SK-N-SH treated with all-trans-retinoic acid at 6 μM for 48 hours (cell line): ENCODE results near the gene AGT.

Source experiments
- ATAC-seq: fragments of 200-7000 bp; cut with Tn5 transposase; 3 replicates; pipeline ENCODE4 v1.9.1; 2020; ENCODE audit warnings: mild to moderate bottlenecking, moderate library complexity
- ARNTL ChIP-seq: fragments of 450-650 bp; formaldehyde crosslinking; IDR thresholded peaks from 2 replicates; pipeline ENCODE4 v1.5.0; 2020; ENCODE audit warnings: low read depth, mild to moderate bottlenecking, moderate library complexity, borderline replicate concordance
- BACH2 ChIP-seq: fragments of 250-450 bp; sonication (Bioruptor Pico); IDR thresholded peaks from 2 replicates; pipeline ENCODE4 v1.9.0; 2021; ENCODE audit warnings: mild to moderate bottlenecking, borderline replicate concordance
- CSDC2 ChIP-seq: fragments of 250-450 bp; sonication (Bioruptor Pico); IDR thresholded peaks from 2 replicates; pipeline ENCODE4 v1.5.0; 2020; ENCODE audit warnings: mild to moderate bottlenecking, moderate library complexity
- CSRNP3 ChIP-seq: fragments of 250-450 bp; sonication (Bioruptor Pico); IDR thresholded peaks from 2 replicates; pipeline ENCODE4 v1.5.1; 2021; ENCODE audit warnings: mild to moderate bottlenecking, moderate library complexity
- ESRRG ChIP-seq: fragments of 250-450 bp; sonication (Bioruptor Pico); IDR thresholded peaks from 2 replicates; pipeline ENCODE4 v1.6.1; 2021; ENCODE audit warnings: mild to moderate bottlenecking
- GLIS3 ChIP-seq: fragments of 250-450 bp; sonication (Bioruptor Pico); IDR thresholded peaks from 2 replicates; pipeline ENCODE4 v1.5.0; 2020; ENCODE audit warnings: mild to moderate bottlenecking, moderate library complexity
- ISL1 ChIP-seq: fragments of 250-450 bp; sonication (Bioruptor Pico); IDR thresholded peaks from 2 replicates; pipeline ENCODE4 v2.1.2; 2022; ENCODE audit warnings: mild to moderate bottlenecking, moderate library complexity
- OSR1 ChIP-seq: fragments of 250-450 bp; sonication (Bioruptor Pico); IDR thresholded peaks from 2 replicates; pipeline ENCODE4 v1.8.0; 2022; ENCODE audit warnings: moderate library complexity, mild to moderate bottlenecking, inconsistent platforms
- PATZ1 ChIP-seq: fragments of 250-450 bp; sonication (Bioruptor Pico); IDR thresholded peaks from 2 replicates; pipeline ENCODE4 v1.8.0; 2020; ENCODE audit warnings: mild to moderate bottlenecking, moderate library complexity, borderline replicate concordance
- PPARA ChIP-seq: fragments of 250-450 bp; sonication (Bioruptor Pico); IDR thresholded peaks from 2 replicates; pipeline ENCODE4 v1.5.0; 2020; ENCODE audit warnings: mild to moderate bottlenecking, borderline replicate concordance
- RARB ChIP-seq: fragments of 250-450 bp; sonication (Bioruptor Pico); IDR thresholded peaks from 2 replicates; pipeline ENCODE4 v1.8.0; 2021; ENCODE audit warnings: mild to moderate bottlenecking, moderate library complexity
- SNAI2 ChIP-seq: fragments of 250-450 bp; sonication (Bioruptor Pico); IDR thresholded peaks from 2 replicates; pipeline ENCODE4 v1.5.0; 2020; ENCODE audit warnings: mild to moderate bottlenecking, moderate library complexity
- TCF4 ChIP-seq: fragments of 250-450 bp; sonication (Bioruptor Pico); IDR thresholded peaks from 2 replicates; pipeline ENCODE4 v1.8.0; 2021; ENCODE audit warnings: mild to moderate bottlenecking, moderate library complexity, borderline replicate concordance
- TOX ChIP-seq: fragments of 250-450 bp; sonication (Bioruptor Pico); IDR thresholded peaks from 2 replicates; pipeline ENCODE4 v1.8.0; 2021; ENCODE audit warnings: mild to moderate bottlenecking, moderate library complexity, borderline replicate concordance
- TSHZ2 ChIP-seq: fragments of 250-450 bp; sonication (Bioruptor Pico); IDR thresholded peaks from 2 replicates; pipeline ENCODE4 v1.5.0; 2020; ENCODE audit warnings: mild to moderate bottlenecking, moderate library complexity
- ZC3H10 ChIP-seq: fragments of 250-450 bp; sonication (Bioruptor Pico); IDR thresholded peaks from 2 replicates; pipeline ENCODE4 v1.5.1; 2021; ENCODE audit warnings: mild to moderate bottlenecking, moderate library complexity
- ZFP3 ChIP-seq: fragments of 250-450 bp; sonication (Bioruptor Pico); IDR thresholded peaks from 2 replicates; pipeline ENCODE4 v1.5.0; 2020; ENCODE audit warnings: mild to moderate bottlenecking, moderate library complexity
- ZFP30 ChIP-seq: fragments of 450-650 bp; formaldehyde crosslinking; IDR thresholded peaks from 2 replicates; pipeline ENCODE4 v1.5.0; 2022; ENCODE audit warnings: mild to moderate bottlenecking, moderate library complexity
- ZNF565 ChIP-seq: fragments of 450-650 bp; formaldehyde crosslinking; conservative IDR thresholded peaks from 2 replicates; pipeline ENCODE4 v1.5.0; 2020; ENCODE audit warnings: low read depth, mild to moderate bottlenecking, moderate library complexity
- ZNF70 ChIP-seq: fragments of 450-650 bp; formaldehyde crosslinking; IDR thresholded peaks from 2 replicates; pipeline ENCODE4 v1.5.0; 2020; ENCODE audit warnings: mild to moderate bottlenecking, moderate library complexity
- ZNF8 ChIP-seq: fragments of 450-650 bp; formaldehyde crosslinking; IDR thresholded peaks from 2 replicates; pipeline ENCODE4 v1.5.0; 2020; ENCODE audit warnings: mild to moderate bottlenecking, moderate library complexity

The AGT gene

GRCh38 chr1:230686747-230687146 lies 27.2 kb downstream of the AGT start:
- no peak for ATAC-seq
- TF ChIP-seq PPARA (CRISPR knock-in tag) (no peak), TSHZ2 (no peak), TOX (CRISPR knock-in tag) (no peak), OSR1 (no peak), PATZ1 (no peak), CSDC2 (no peak), ZFP30 (CRISPR knock-in tag) (no peak)

- no peak for TF ChIP-seq ZFP3 (CRISPR knock-in tag)
- TF ChIP-seq ISL1 (CRISPR knock-in tag), result no peak
- TF ChIP-seq ARNTL (CRISPR knock-in tag), result no peak
- no peak for TF ChIP-seq RARB (CRISPR knock-in tag)
- no peak for TF ChIP-seq TOX (CRISPR knock-in tag)
- TF ChIP-seq ESRRG, result no peak
- no peak for TF ChIP-seq PPARA (CRISPR knock-in tag)
- ATAC-seq, result no peak
These were observed 28.9 kb downstream of the AGT start for GRCh38 chr1:230684998-230685397.

- ATAC-seq, result no peak
- TF ChIP-seq CSRNP3 (CRISPR knock-in tag), result no peak
- no peak for TF ChIP-seq ZNF70
- no peak for TF ChIP-seq ARNTL (CRISPR knock-in tag)
- no peak for TF ChIP-seq ZC3H10 (CRISPR knock-in tag)
- TF ChIP-seq ZNF8 (CRISPR knock-in tag), result no peak
- no peak for TF ChIP-seq TOX (CRISPR knock-in tag)
- TF ChIP-seq CSDC2, result no peak
- no peak for TF ChIP-seq BACH2 (CRISPR knock-in tag)
- TF ChIP-seq OSR1, result no peak
- TF ChIP-seq PATZ1, result no peak
- no peak for TF ChIP-seq ZFP30 (CRISPR knock-in tag)
- TF ChIP-seq TCF4 (CRISPR knock-in tag), result no peak
- TF ChIP-seq ZFP3 (CRISPR knock-in tag), result no peak
- TF ChIP-seq ESRRG, result no peak
These were observed 29.8 kb downstream of the AGT start for GRCh38 chr1:230684146-230684545.

GRCh38 chr1:230682882-230683610 lies 30.9 kb downstream of the AGT start:
- peak; percentile 16; the same call in 1 of the 3 replicates for ATAC-seq
- no peak for TF ChIP-seq ISL1 (CRISPR knock-in tag)

GRCh38 chr1:230682274-230682673 lies 31.6 kb downstream of the AGT start:
- ATAC-seq, result peak; percentile 68
- no peak for TF ChIP-seq ZNF565
- TF ChIP-seq TSHZ2, result no peak
- no peak for TF ChIP-seq GLIS3 (CRISPR knock-in tag)
- TF ChIP-seq SNAI2 (CRISPR knock-in tag), result no peak
- TF ChIP-seq RARB (CRISPR knock-in tag), result no peak
- no peak for TF ChIP-seq ARNTL (CRISPR knock-in tag)
- no peak for TF ChIP-seq ZFP30 (CRISPR knock-in tag)
- TF ChIP-seq CSRNP3 (CRISPR knock-in tag), result no peak
- TF ChIP-seq TCF4 (CRISPR knock-in tag), result no peak
